Measurements from ENCODE around the gene TAPBP. TPM values are rescaled to one million over a fixed set of nuclear protein-coding genes. Genes with fewer than 3 reads are reported as not detected.

The TAPBP gene
- total RNA-seq, 2 donors from 2014 or later, result 269 to 344 TPM

DNA sequence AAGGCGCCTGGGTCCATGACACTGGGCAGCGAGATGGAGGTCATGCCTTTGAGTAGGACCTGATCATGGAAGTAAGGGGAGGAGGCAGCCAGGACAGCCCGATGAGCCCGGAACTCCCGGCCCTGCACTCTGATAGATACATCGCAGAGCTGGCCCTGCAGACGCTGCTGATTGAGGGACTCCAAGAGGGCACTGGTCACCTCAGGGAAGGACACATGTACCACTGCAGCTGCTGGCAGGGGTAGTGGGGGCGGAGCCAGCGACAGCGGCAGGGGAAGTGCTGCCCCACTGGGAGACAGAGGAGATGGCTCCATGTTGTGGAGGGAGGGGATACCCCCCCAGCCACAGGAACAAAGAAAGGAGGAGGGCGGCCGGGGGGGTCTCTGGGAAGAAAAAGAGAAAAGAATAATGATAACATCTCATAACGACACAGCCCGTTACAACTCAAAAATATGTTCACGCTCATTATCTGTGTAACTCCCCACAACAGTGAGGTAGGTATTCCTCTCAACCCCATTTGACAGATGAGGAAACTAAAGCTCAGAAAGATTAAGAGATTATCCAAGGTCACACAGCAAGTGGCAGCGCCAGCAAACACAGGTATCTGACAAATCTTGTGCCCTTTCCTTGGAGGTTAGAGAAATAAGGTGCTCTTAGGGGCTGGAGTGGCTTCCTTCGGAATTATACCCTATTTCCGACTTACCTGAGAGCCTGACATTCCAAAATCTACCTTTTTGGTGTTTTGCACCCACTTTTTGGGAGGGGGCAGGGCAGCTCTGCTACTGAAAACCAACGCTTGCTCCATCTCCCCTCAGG, 2.9 kb upstream of the TAPBP start:
- DNase-seq, result no peak

GRCh38 chr6:33315793-33316602, 2.1 kb upstream of the TAPBP start:
- Mint-ChIP-seq H3K27ac (peak overlapping the region; percentile 99), H3K36me3 (ENCODE audit: low read depth) (peaks cover 12% of the 10 kb centered on the region), H3K4me3 (peak overlapping the region; percentile 97), H3K27me3 (no peaks in the 10 kb centered on the region), H3K4me1 (peaks cover 62% of the 10 kb centered on the region)
- no peaks in the 10 kb centered on the region for H3K9me3 ChIP-seq (ENCODE audit: control insufficient read depth, low read length, poor library complexity, severe bottlenecking)
- ATAC-seq (no peak), DNase-seq (no peak)

More for the DNA sequence above, 2.9 kb upstream of the TAPBP start:
- Mint-ChIP-seq H3K27ac (peak overlapping the region; percentile 99), H3K4me3 (peak overlapping the region; percentile 96), H3K4me1 (peaks cover 63% of the 10 kb centered on the region), H3K36me3 (ENCODE audit: low read depth) (peaks cover 12% of the 10 kb centered on the region), H3K27me3 (no peaks in the 10 kb centered on the region)
- H3K9me3 ChIP-seq (ENCODE audit: control insufficient read depth, low read length, poor library complexity, severe bottlenecking), result no peaks in the 10 kb centered on the region
- no peak for ATAC-seq

GRCh38 chr6:33314943-33315792, 1.3 kb upstream of the TAPBP start:
- Mint-ChIP-seq H3K27ac (peak overlapping the region; percentile 99), H3K4me1 (peaks cover 61% of the 10 kb centered on the region), H3K4me3 (peak overlapping the region; percentile 97), H3K27me3 (no peaks in the 10 kb centered on the region), H3K36me3 (ENCODE audit: low read depth) (peaks cover 12% of the 10 kb centered on the region)
- no peaks in the 10 kb centered on the region for H3K9me3 ChIP-seq (ENCODE audit: control insufficient read depth, low read length, poor library complexity, severe bottlenecking)
- DNase-seq (no peak), ATAC-seq (no peak)

GRCh38 chr6:33314515-33314942, 651 bp upstream of the TAPBP start:
- peak overlapping the region; percentile 99 for H3K27ac Mint-ChIP-seq
- H3K9me3 ChIP-seq (ENCODE audit: control insufficient read depth, low read length, poor library complexity, severe bottlenecking), result no peaks in the 10 kb centered on the region
- peak; percentile 58 to 80 (median 64) for DNase-seq
- peak overlapping the region; percentile 97 for H3K4me3 Mint-ChIP-seq
- H3K36me3 Mint-ChIP-seq (ENCODE audit: low read depth), result peaks cover 10% of the 10 kb centered on the region
- no peaks in the 10 kb centered on the region for H3K27me3 Mint-ChIP-seq
- peak; percentile 68 for ATAC-seq
- H3K4me1 Mint-ChIP-seq, result peaks cover 56% of the 10 kb centered on the region

DNA sequence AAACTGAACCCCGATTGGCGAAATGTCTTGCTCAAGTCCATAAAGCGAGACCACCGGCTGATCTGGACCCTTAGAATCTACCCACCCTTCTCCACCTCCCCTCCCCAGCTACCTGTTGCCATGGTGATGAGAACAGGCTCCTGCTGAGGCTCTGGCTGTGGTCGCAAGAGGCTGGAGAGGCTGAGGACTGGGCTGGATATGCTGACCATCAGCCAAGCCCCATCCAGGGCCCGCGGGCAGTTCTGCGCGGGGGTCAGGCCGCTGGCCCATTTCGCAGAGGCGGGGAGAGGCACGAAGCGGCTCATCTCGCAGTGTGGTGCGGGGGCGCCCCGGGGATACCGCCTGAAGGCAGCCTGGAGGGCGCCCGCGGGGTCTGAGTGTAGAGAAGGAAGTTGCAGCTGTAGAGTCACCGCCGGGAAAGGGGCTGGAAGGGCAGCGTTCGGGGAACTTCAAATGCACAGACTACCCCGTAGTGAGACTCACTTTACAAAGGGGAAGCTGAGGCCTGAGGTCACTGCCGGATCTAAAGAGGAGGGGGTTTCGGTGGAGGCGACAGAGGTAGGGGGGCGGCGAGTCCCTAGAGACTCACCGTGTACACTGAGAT, 671 bp downstream of the TAPBP start:
- Mint-ChIP-seq H3K4me1 (peaks cover 48% of the 10 kb centered on the region), H3K27ac (peak overlapping the region; percentile 99), H3K4me3 (peak overlapping the region; percentile 97), H3K27me3 (no peaks in the 10 kb centered on the region), H3K36me3 (ENCODE audit: low read depth) (peaks cover 9% of the 10 kb centered on the region)
- DNase-seq, result peak in 1 of 3 donors; percentile 25
- no peak for ATAC-seq
- no peaks in the 10 kb centered on the region for H3K9me3 ChIP-seq (ENCODE audit: control insufficient read depth, low read length, poor library complexity, severe bottlenecking)

- peaks cover 45% of the 10 kb centered on the region for H3K4me1 Mint-ChIP-seq
- H3K27ac Mint-ChIP-seq, result peak overlapping the region; percentile 99
- peak; percentile 60 for ATAC-seq
- no peaks in the 10 kb centered on the region for H3K9me3 ChIP-seq (ENCODE audit: control insufficient read depth, low read length, poor library complexity, severe bottlenecking)
- peaks cover 9% of the 10 kb centered on the region for H3K36me3 Mint-ChIP-seq (ENCODE audit: low read depth)
- H3K4me3 Mint-ChIP-seq, result peak overlapping the region; percentile 97
- peak; percentile 76 to 85 (median 76) for DNase-seq
- H3K27me3 Mint-ChIP-seq, result no peaks in the 10 kb centered on the region
Measured at GRCh38 chr6:33312361-33313104, 1.3 kb downstream of the TAPBP start.

DNA sequence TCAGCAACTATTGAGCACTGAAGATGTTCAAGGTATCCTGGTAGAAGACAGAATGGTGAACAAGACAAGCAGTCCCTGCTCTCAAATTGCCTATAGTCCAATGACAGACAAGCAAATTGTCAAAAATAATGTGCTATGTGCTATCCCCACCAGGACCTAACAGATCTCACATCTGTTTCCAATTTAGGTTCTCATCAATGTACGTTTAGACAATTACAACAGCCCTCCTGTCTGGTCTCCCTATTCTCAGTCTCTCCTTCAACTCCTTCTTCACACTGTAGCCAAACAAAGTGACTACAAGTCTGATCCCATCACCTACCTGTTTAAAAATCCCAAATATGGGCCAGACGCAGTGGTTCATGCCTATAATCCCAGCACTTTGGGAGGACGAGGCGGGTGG, 7.5 kb downstream of the TAPBP start:
- peaks cover 24% of the 10 kb centered on the region for H3K4me1 Mint-ChIP-seq
- ATAC-seq (no peak), DNase-seq (no peak)
- no peaks in the 10 kb centered on the region for H3K27me3 Mint-ChIP-seq
- peak overlapping the region; percentile 52 for H3K4me3 Mint-ChIP-seq
- no peaks in the 10 kb centered on the region for H3K9me3 ChIP-seq (ENCODE audit: control insufficient read depth, low read length, poor library complexity, severe bottlenecking)
- H3K27ac Mint-ChIP-seq, result peak overlapping the region; percentile 75
- peaks cover 9% of the 10 kb centered on the region for H3K36me3 Mint-ChIP-seq (ENCODE audit: low read depth)

- peak overlapping the region; percentile 49 for H3K4me3 Mint-ChIP-seq
- H3K27ac Mint-ChIP-seq, result peak overlapping the region; percentile 89
- peaks cover 9% of the 10 kb centered on the region for H3K36me3 Mint-ChIP-seq (ENCODE audit: low read depth)
- no peak for ATAC-seq
- H3K9me3 ChIP-seq (ENCODE audit: control insufficient read depth, low read length, poor library complexity, severe bottlenecking), result no peaks in the 10 kb centered on the region
- H3K4me1 Mint-ChIP-seq, result peaks cover 28% of the 10 kb centered on the region
- DNase-seq, result no peak
- H3K27me3 Mint-ChIP-seq, result no peaks in the 10 kb centered on the region
Measured at GRCh38 chr6:33305052-33305451, 8.8 kb downstream of the TAPBP start.

- peaks cover 36% of the 10 kb centered on the region for H3K4me1 Mint-ChIP-seq
- no peaks in the 10 kb centered on the region for H3K27me3 Mint-ChIP-seq
- no peak for DNase-seq
- peaks cover 16% of the 10 kb centered on the region for H3K36me3 Mint-ChIP-seq (ENCODE audit: low read depth)
- ATAC-seq, result no peak
- no peaks in the 10 kb centered on the region for H3K9me3 ChIP-seq (ENCODE audit: control insufficient read depth, low read length, poor library complexity, severe bottlenecking)
- H3K27ac Mint-ChIP-seq, result peak overlapping the region; percentile 89
- H3K4me3 Mint-ChIP-seq, result peak overlapping the region; percentile 49
Measured at GRCh38 chr6:33304216-33304615, 9.7 kb downstream of the TAPBP start.

GRCh38 chr6:33301877-33302276, 12.0 kb downstream of the TAPBP start:
- peaks cover 42% of the 10 kb centered on the region for H3K4me1 Mint-ChIP-seq
- H3K9me3 ChIP-seq (ENCODE audit: control insufficient read depth, low read length, poor library complexity, severe bottlenecking), result no peaks in the 10 kb centered on the region
- H3K36me3 Mint-ChIP-seq (ENCODE audit: low read depth), result peaks cover 16% of the 10 kb centered on the region
- no peak for ATAC-seq
- no peaks in the 10 kb centered on the region for H3K27me3 Mint-ChIP-seq
- no peak overlapping the region for H3K4me3 Mint-ChIP-seq
- peak overlapping the region; percentile 98 for H3K27ac Mint-ChIP-seq
- DNase-seq, result no peak

DNA sequence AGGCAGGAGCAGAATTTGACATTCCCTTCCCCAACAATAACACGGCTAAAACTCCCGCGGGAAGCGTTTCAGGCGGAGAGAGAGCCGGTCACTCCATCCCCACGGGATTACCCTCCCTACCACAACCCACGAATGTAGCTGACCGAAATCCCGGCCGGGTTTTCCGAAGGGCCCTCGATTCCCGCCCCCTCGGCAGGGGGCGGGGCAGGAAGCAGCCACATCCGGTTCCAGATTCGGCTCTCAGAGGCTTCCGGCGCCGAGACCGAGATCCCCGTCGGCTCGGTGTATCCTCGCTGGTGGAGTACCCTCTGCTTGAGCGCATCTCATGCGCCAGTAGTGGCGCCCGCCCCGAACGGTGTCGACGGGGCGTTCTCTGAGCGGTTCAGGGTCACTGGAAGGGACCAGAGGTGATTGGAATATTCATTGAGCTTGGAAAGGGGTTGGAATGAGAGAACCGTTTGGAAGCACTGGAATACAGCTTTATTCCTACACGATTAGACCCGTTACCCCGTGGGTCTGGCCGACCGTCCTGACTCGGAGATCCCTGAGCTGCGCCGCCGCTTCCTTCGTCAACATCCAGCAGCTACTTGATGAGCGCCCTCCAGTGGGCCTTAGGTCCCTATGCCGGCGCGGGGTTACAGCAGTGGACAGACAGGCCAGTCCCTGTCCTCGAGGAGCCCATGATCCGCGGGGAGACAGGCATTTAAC, 14.5 kb downstream of the TAPBP start:
- DNase-seq (peak; percentile 89 to 94 (median 90)), ATAC-seq (peak; percentile 83)
- H3K27me3 Mint-ChIP-seq, result no peaks in the 10 kb centered on the region
- no peaks in the 10 kb centered on the region for H3K9me3 ChIP-seq (ENCODE audit: control insufficient read depth, low read length, poor library complexity, severe bottlenecking)
- H3K4me1 Mint-ChIP-seq, result peaks cover 38% of the 10 kb centered on the region
- H3K36me3 Mint-ChIP-seq (ENCODE audit: low read depth), result peaks cover 18% of the 10 kb centered on the region
- peak overlapping the region; percentile 98 for H3K27ac Mint-ChIP-seq
- H3K4me3 Mint-ChIP-seq, result peak overlapping the region; percentile 98

Measured in T-helper 17 cell (primary cell).